HCT116 (cell line): Measurements from ENCODE around the gene SOX30. TPM values are rescaled to one million over a fixed set of nuclear protein-coding genes. Genes with fewer than 3 reads are reported as not detected.

Experiments used
- ATAC-seq: fragments of 200-7000 bp; cut with Tn5 transposase; 2 replicates; pipeline ENCODE4 v1.9.1; 2020; ENCODE audit warnings: mild to moderate bottlenecking, moderate library complexity
- BruUV-seq: library from RNA; stranded (reverse); fragments of 400-500 nt; replicated peaks from 2 replicates; lab custom pipeline; 2021; lab: Mats Ljungman, UMichigan
- CTCF ChIA-PET: fragments of 300-600 bp; sonication (Branson Sonifier 250); formaldehyde crosslinking; loops from one replicate; lab custom pipeline; 2021; ENCODE audit warnings: antibody characterized with exemption; lab: Charles Lee
- POLR2A ChIA-PET: fragments of 300-600, 350-600 bp; sonication (Branson Sonifier 250); formaldehyde crosslinking; loops from one replicate; lab custom pipeline; 2021; ENCODE audit warnings: antibody characterized with exemption; lab: Charles Lee
- RAD21 ChIA-PET, 2 experiments: fragments of 300-600 bp; sonication (Branson Sonifier 250); formaldehyde crosslinking; loops; one replicate each; lab custom pipeline; 2023; ENCODE audit warnings: low total read pairs in 2 of 2; ENCODE audit not compliant: uncharacterized antibody in 2 of 2, unreplicated experiment in 2 of 2, low non-redundant PET in 1 of 2; lab: Charles Lee
- DNase-seq: peaks from one replicate; pipeline ENCODE4 v3.0.0-alpha.2; 2010; ENCODE audit warnings: low read depth, low spot score
- H2AFZ ChIP-seq: fragments of 200-600 bp; shearing (Covaris generic), sonication (generic); 2 replicates; pipeline ENCODE4 v1.6.1; 2017; ENCODE audit warnings: low read depth, mixed run types, mixed read lengths, antibody characterized with exemption, low read length; ENCODE audit not compliant: poor library complexity, severe bottlenecking
- H3K27ac ChIP-seq: 2 replicates; pipeline ENCODE4 v1.5.1; 2012; ENCODE audit warnings: low read depth, low read length
- H3K27me3 ChIP-seq: fragments of 200-600 bp; sonication (generic); 2 replicates; pipeline ENCODE4 v1.6.1; 2016; ENCODE audit warnings: mixed run types, low read length, mixed read lengths; ENCODE audit not compliant: insufficient read depth
- H3K36me3 ChIP-seq, 2 experiments: fragments of 200-500 bp in 1 of 2; fragments of 200-600 bp in 1 of 2; sonication (Bioruptor generic) in 1 of 2; sonication (generic) in 1 of 2; 2 replicates each; pipeline versions ENCODE4 v1.5.1 to v1.6.1; 2014 to 2016; ENCODE audit warnings: low read length in 2 of 2, inconsistent platforms in 1 of 2, mixed read lengths in 1 of 2, mixed run types in 1 of 2; ENCODE audit not compliant: insufficient read depth in 2 of 2, control insufficient read depth in 1 of 2
- H3K4me1 ChIP-seq, 2 experiments: fragments of 200-600 bp in 1 of 2; sonication (generic) in 1 of 2; 2 replicates each; pipeline versions ENCODE4 v1.5.1 to v1.6.1; 2012 to 2017; ENCODE audit warnings: low read length in 2 of 2, inconsistent platforms in 1 of 2, mild to moderate bottlenecking in 1 of 2, mixed read lengths in 1 of 2, mixed run types in 1 of 2, moderate library complexity in 1 of 2; ENCODE audit not compliant: insufficient read depth in 2 of 2, control insufficient read depth in 1 of 2
- H3K4me2 ChIP-seq: fragments of 200-600 bp; sonication (generic); 2 replicates; pipeline ENCODE4 v1.6.1; 2017; ENCODE audit warnings: mixed run types, low read length, mixed read lengths
- H3K4me3 ChIP-seq, 2 experiments: fragments of 200-600 bp in 1 of 2; sonication (generic) in 1 of 2; replicated peaks in 1 of 2; 2 replicates each; pipeline ENCODE4 v1.5.1; 2011 to 2016; ENCODE audit warnings: low read length in 2 of 2, control low read depth in 1 of 2, low read depth in 1 of 2, mild to moderate bottlenecking in 1 of 2, mixed read lengths in 1 of 2, mixed run types in 1 of 2
- H3K79me2 ChIP-seq: fragments of 200-600 bp; sonication (generic); 2 replicates; pipeline ENCODE4 v1.6.1; 2017; ENCODE audit warnings: mild to moderate bottlenecking, mixed run types, low read length, moderate library complexity, mixed read lengths; ENCODE audit not compliant: insufficient read depth
- H3K9ac ChIP-seq: fragments of 200-600 bp; sonication (generic); 2 replicates; pipeline ENCODE4 v1.6.1; 2016; ENCODE audit warnings: low read length, mixed read lengths
- H3K9me2 ChIP-seq: fragments of 200-600 bp; sonication (generic), shearing (Covaris generic); 2 replicates; pipeline ENCODE4 v1.6.1; 2017; ENCODE audit warnings: mixed run types, mild to moderate bottlenecking, moderate library complexity; ENCODE audit not compliant: insufficient read depth
- H3K9me3 ChIP-seq, 2 experiments: fragments of 200-500 bp in 1 of 2; fragments of 200-600 bp in 1 of 2; sonication (Bioruptor generic) in 1 of 2; sonication (generic) in 1 of 2; 2 replicates each; pipeline ENCODE4 v1.6.1; 2014 to 2017; ENCODE audit warnings: low read length in 2 of 2, mixed read lengths in 2 of 2, inconsistent platforms in 1 of 2, low read depth in 1 of 2, mild to moderate bottlenecking in 1 of 2, mixed run types in 1 of 2, moderate library complexity in 1 of 2; ENCODE audit not compliant: control insufficient read depth in 1 of 2, insufficient read depth in 1 of 2
- H4K20me1 ChIP-seq: fragments of 200-600 bp; sonication (generic), shearing (Covaris generic); 2 replicates; pipeline ENCODE4 v1.6.1; 2017; ENCODE audit warnings: mixed run types, mild to moderate bottlenecking, moderate library complexity; ENCODE audit not compliant: insufficient read depth
- ATF3 ChIP-seq: IDR thresholded peaks from 2 replicates; pipeline ENCODE4 v1.6.1; 2012
- CBX3 ChIP-seq: IDR thresholded peaks from 2 replicates; pipeline ENCODE4 v1.6.1; 2012; ENCODE audit warnings: low read depth
- CEBPB ChIP-seq: IDR thresholded peaks from 2 replicates; pipeline ENCODE4 v1.6.1; 2012; ENCODE audit warnings: low read depth
- CTCF ChIP-seq, 3 experiments: fragments of 200-600 bp in 1 of 3; sonication (generic) in 1 of 3; IDR thresholded peaks in 2 of 3; conservative IDR thresholded peaks in 1 of 3; 2 replicates each; pipeline ENCODE4 v1.5.1; 2012 to 2017; ENCODE audit warnings: low read depth in 2 of 3, low read length in 2 of 3, antibody characterized with exemption in 1 of 3, borderline replicate concordance in 1 of 3, control low read depth in 1 of 3, mild to moderate bottlenecking in 1 of 3, mixed read lengths in 1 of 3, mixed run types in 1 of 3, moderate library complexity in 1 of 3; ENCODE audit not compliant: insufficient read depth in 1 of 3
- EGR1 ChIP-seq: IDR thresholded peaks from 2 replicates; pipeline ENCODE4 v1.6.1; 2012; ENCODE audit warnings: low read depth
- ELF1 ChIP-seq: IDR thresholded peaks from 2 replicates; pipeline ENCODE4 v1.6.1; 2012; ENCODE audit warnings: low read depth, borderline replicate concordance
- EZH2phosphoT487 ChIP-seq: fragments of 200-600 bp; IDR thresholded peaks from 2 replicates; pipeline ENCODE4 v1.6.1; 2018; ENCODE audit warnings: antibody characterized with exemption, borderline replicate concordance
- FOSL1 ChIP-seq: IDR thresholded peaks from 2 replicates; pipeline ENCODE4 v1.6.1; 2012; ENCODE audit warnings: low read depth
- JUND ChIP-seq: IDR thresholded peaks from 2 replicates; pipeline ENCODE4 v1.6.1; 2012
- MAX ChIP-seq: IDR thresholded peaks from 2 replicates; pipeline ENCODE4 v1.6.1; 2012
- POLR2A ChIP-seq: IDR thresholded peaks from 2 replicates; pipeline ENCODE4 v1.7.0; 2011; ENCODE audit warnings: borderline replicate concordance; ENCODE audit not compliant: insufficient read depth, insufficient read length; ENCODE audit errors: extremely low read depth
- POLR2AphosphoS5 ChIP-seq: IDR thresholded peaks from 2 replicates; pipeline ENCODE4 v1.6.1; 2011; ENCODE audit warnings: mild to moderate bottlenecking, low read depth, low read length, moderate library complexity
- REST ChIP-seq: IDR thresholded peaks from 2 replicates; pipeline ENCODE4 v1.6.1; 2012; ENCODE audit warnings: low read depth
- SIN3A ChIP-seq: IDR thresholded peaks from 2 replicates; pipeline ENCODE4 v1.6.1; 2012; ENCODE audit warnings: low read depth
- SP1 ChIP-seq: IDR thresholded peaks from 2 replicates; pipeline ENCODE4 v1.6.1; 2012; ENCODE audit warnings: low read depth
- TCF7L2 ChIP-seq: IDR thresholded peaks from 2 replicates; pipeline ENCODE4 v1.7.0; 2011; ENCODE audit warnings: borderline replicate concordance, inconsistent platforms; ENCODE audit not compliant: insufficient read depth, insufficient read length; ENCODE audit errors: extremely low read depth
- YY1 ChIP-seq: IDR thresholded peaks from 2 replicates; pipeline ENCODE4 v1.6.1; 2011; ENCODE audit warnings: low read length, low read depth, moderate library complexity, mild to moderate bottlenecking; ENCODE audit not compliant: insufficient replicate concordance; ENCODE audit errors: extremely low read depth
- ZBTB33 ChIP-seq: IDR thresholded peaks from 2 replicates; pipeline ENCODE4 v1.6.1; 2011; ENCODE audit warnings: mild to moderate bottlenecking, low read length, moderate library complexity; ENCODE audit not compliant: insufficient replicate concordance; ENCODE audit errors: extremely low read depth
- ZFX ChIP-seq: fragments of 450-650 bp; IDR thresholded peaks from 2 replicates; pipeline ENCODE4 v1.6.1; 2017
- ZNF274 ChIP-seq: fragments of 200-500 bp; sonication (Bioruptor generic); IDR thresholded peaks from 2 replicates; pipeline ENCODE4 v1.6.1; 2014; ENCODE audit warnings: mild to moderate bottlenecking, low read depth, low read length, inconsistent platforms
- intact Hi-C: fragments of 100-400 bp; cut with micrococcal nuclease; formaldehyde crosslinking; loops from 2 replicates; pipeline ENCODE4 v1.10.0; 2022
- total RNA-seq: library from RNA; stranded (reverse); gene quantifications from one replicate; pipeline ENCODE4 v1.2.1, GENCODE V29; 2021; ENCODE audit not compliant: unreplicated experiment

SOX30 gene
- total RNA-seq, 1 experiment from 2014 or later, result 0.27 TPM

GRCh38 chr5:157665467-157666070 lies 13.3 kb upstream of the SOX30 start:
- intact Hi-C loops, result no loop called here
- RAD21 ChIA-PET, result no interaction called here
- no peak for TF ChIP-seq EZH2phosphoT487
- no peak for TF ChIP-seq ZNF274
- peak; percentile 48 for TF ChIP-seq JUND
- TF ChIP-seq SP1, result peak; percentile 63
- TF ChIP-seq ZFX, result no peak
- TF ChIP-seq REST, result no peak
- no peak for TF ChIP-seq POLR2AphosphoS5
- peak; percentile 89 for TF ChIP-seq CEBPB
- TF ChIP-seq EGR1, result no peak
- TF ChIP-seq SIN3A, result no peak
- no peak for TF ChIP-seq POLR2A
- peak; percentile 32; the same call in 1 of the 2 replicates for TF ChIP-seq CBX3
- no peak for TF ChIP-seq ATF3
- TF ChIP-seq MAX, result no peak
- peak; percentile 52; the same call in 1 of the 2 replicates for TF ChIP-seq FOSL1
- no peak for TF ChIP-seq YY1
- no peak for TF ChIP-seq CTCF (IDR thresholded peaks at IDR 0.05 in 2 of 3, conservative IDR thresholded peaks at IDR 0.05 in 1 of 3; ENCODE audit: borderline replicate concordance in 1 of 3, insufficient read depth in 1 of 3, low read depth in 2 of 3, low read length in 2 of 3)
- TF ChIP-seq ELF1, result no peak
- no peak for TF ChIP-seq TCF7L2
- no peak for TF ChIP-seq ZBTB33

More at GRCh38 chr5:157665467-157666070, 13.3 kb upstream of the SOX30 start:
- Histone ChIP-seq H3K4me2 (no peak overlapping the region), H3K4me3 (no peak overlapping the region), H3K9me3 (no peaks in the 10 kb centered on the region), H3K36me3 (no peaks in the 10 kb centered on the region), H3K79me2 (no peaks in the 10 kb centered on the region), H3K27ac (no peak overlapping the region), H3K9ac (no peak overlapping the region), H3K27me3 (no peaks in the 10 kb centered on the region), H3K9me2 (no peaks in the 10 kb centered on the region), H2AFZ (no peak overlapping the region), H4K20me1 (no peaks in the 10 kb centered on the region), H3K4me1 (peaks cover 0 to 9% of the 10 kb centered on the region in 2 experiments; a peak in 2 of 4 replicates)
- ATAC-seq (no peak; the same call in 1 of the 2 replicates), DNase-seq (peak; percentile 18)
- POLR2A ChIA-PET, result no interaction called here
- no TSS peak for BruUV-seq
- CTCF ChIA-PET, result interaction anchor here (0.7 kb wide), 1 partner anchor 78 kb away, joined by 3 read pairs; no protein-coding TSS in a partner anchor
